Sigmoid colon (tissue), 3 donors: ENCODE data around the gene FBXO10.

Source experiments
- CTCF ChIP-seq, 4 experiments: fragments of 450-650 bp in 3 of 4; fragments of 200-600 bp in 1 of 4; IDR thresholded peaks; one replicate each; pipeline ENCODE4 v1.5.1; 2016 to 2019; ENCODE audit warnings: antibody characterized with exemption in 4 of 4, mild to moderate bottlenecking in 3 of 4, moderate library complexity in 2 of 4
- POLR2A ChIP-seq, 2 donors: fragments of 450-650 bp; IDR thresholded peaks; one replicate each; pipeline ENCODE4 v1.6.1; 2016; ENCODE audit warnings: antibody characterized with exemption in 2 of 2, mild to moderate bottlenecking in 2 of 2, moderate library complexity in 2 of 2

- TF ChIP-seq POLR2A (IDR thresholded peaks at IDR 0.05) (no peak), CTCF (IDR thresholded peaks at IDR 0.05) (no peak)
These were observed 35.5 kb downstream of the FBXO10 start for GRCh38 chr9:37540634-37541033.
